Measurements from ENCODE around the gene CAMTA2.

- TF ChIP-seq CTCF (IDR thresholded peaks at IDR 0.05; ENCODE audit: insufficient read depth, low read depth, low read length), result no peak
- TF ChIP-seq EZH2 (IDR thresholded peaks at IDR 0.05; ENCODE audit: insufficient read depth, low read length), result no peak
These were observed 43.3 kb downstream of the CAMTA2 start for GRCh38 chr17:4944163-4944553.
